SK-N-MC (cell line): ENCODE data around the gene UBE3C.
"Not testable (repeated sequence)": the region's sequence is repeated elsewhere in the genome, so short reads cannot be mapped to it uniquely, and the experiment has no call there.

Source experiments
- DNase-seq: peaks from one replicate; pipeline ENCODE4 v3.0.0-alpha.2; 2011; ENCODE audit warnings: low read depth, low spot score
- H3K27ac ChIP-seq: fragments of 200-600 bp; sonication (generic); 2 replicates; pipeline ENCODE4 v1.5.1; 2016; ENCODE audit warnings: mixed run types
- H3K36me3 ChIP-seq: fragments of 200-600 bp; sonication (generic); 2 replicates; pipeline ENCODE4 v1.6.1; 2017; ENCODE audit warnings: antibody characterized with exemption, low read length, mixed read lengths; ENCODE audit not compliant: insufficient read depth
- H3K4me3 ChIP-seq: fragments of 200-600 bp; sonication (generic); 2 replicates; pipeline ENCODE4 v1.5.1; 2016
- H3K9ac ChIP-seq: fragments of 200-600 bp; sonication (generic); 2 replicates; pipeline ENCODE4 v1.8.0; 2017; ENCODE audit warnings: mixed run types, mixed read lengths; ENCODE audit not compliant: insufficient read length
- H3K9me3 ChIP-seq: fragments of 200-600 bp; sonication (generic); 2 replicates; pipeline ENCODE4 v1.6.1; 2017; ENCODE audit warnings: low read depth, mild to moderate bottlenecking, antibody characterized with exemption, low read length, moderate library complexity, mixed read lengths
- EZH2 ChIP-seq: fragments of 200-600 bp; sonication (generic); IDR thresholded peaks from one replicate; pipeline ENCODE4 v1.6.1; 2017; ENCODE audit warnings: antibody characterized with exemption
- FOXP2 ChIP-seq: optimal IDR thresholded peaks from 2 replicates; pipeline ENCODE3; 2011; ENCODE audit warnings: mild to moderate bottlenecking, moderate library complexity; ENCODE audit not compliant: insufficient read depth; ENCODE audit errors: extremely low read length, control extremely low read depth
- POLR2AphosphoS5 ChIP-seq: IDR thresholded peaks from 2 replicates; pipeline ENCODE4 v1.6.1; 2012; ENCODE audit warnings: mild to moderate bottlenecking, low read depth, low read length, borderline replicate concordance

The UBE3C gene

DNA sequence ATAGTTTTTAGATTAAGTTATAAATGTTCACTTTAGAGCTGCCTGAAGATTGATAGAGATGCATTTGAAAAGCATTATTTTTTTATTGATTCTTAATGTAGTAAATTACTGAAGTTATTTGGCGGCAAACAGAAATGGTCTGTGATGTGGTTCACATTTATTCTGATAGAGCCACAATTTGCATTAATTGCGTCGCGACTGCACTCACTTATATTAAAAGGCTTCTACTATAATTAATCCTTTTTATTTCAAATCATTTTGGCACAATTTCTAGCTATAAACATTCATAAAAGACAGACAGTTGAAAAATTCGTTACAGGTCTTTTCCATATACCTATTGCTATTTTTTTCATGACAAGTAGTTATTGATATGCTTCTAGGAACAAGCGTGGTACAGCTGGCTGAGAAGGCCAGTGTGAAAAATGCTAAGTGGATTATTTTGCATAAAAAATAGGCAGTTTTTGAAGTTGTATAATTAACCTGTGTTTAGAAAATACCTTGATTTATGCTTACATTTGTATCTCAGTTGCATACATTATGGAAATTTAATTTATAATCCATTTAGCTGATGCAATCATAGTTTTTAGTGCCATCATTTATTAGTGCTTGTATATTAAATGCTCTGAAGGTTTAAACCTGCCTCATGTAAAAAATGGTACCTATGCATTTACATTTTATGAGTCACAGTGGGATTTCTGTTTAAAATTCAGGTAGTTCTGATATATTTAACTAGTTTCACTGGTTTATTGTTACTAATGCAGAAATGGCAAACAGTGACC lies 106.0 kb downstream of the UBE3C start:
- Histone ChIP-seq H3K4me3 (no peak overlapping the region), H3K36me3 (peaks cover 22% of the 10 kb centered on the region; the same call in 1 of the 2 replicates), H3K9ac (peak overlapping the region; percentile 50), H3K27ac (peak overlapping the region; percentile 63), H3K9me3 (no peaks in the 10 kb centered on the region)
- no peak for DNase-seq
- no peak for TF ChIP-seq POLR2AphosphoS5
- no peak for TF ChIP-seq FOXP2
- TF ChIP-seq EZH2, result no peak

DNA sequence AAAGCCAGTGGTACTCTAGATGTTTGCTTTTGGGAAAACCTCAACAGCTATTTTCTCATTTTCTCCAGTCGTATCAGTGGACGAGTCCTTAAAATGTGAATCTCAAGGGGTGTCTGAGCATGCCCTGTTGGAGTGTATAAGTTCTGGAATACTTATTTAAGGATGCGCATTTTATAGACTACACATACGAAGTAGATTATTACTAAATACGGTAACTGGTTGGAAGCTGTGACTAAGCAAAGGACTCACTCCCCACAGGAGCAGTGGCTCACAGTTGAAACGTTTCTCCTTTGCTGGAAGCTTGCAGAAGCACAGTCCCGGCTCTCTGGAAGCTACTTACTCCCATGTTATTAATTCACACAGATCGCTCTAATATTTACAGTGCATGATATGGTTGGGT lies 107.3 kb downstream of the UBE3C start:
- H3K27ac ChIP-seq, result peak overlapping the region; percentile 39
- peaks cover 24% of the 10 kb centered on the region for H3K36me3 ChIP-seq
- H3K4me3 ChIP-seq, result no peak overlapping the region
- no peak overlapping the region for H3K9ac ChIP-seq
- TF ChIP-seq EZH2 (no peak), FOXP2 (no peak), POLR2AphosphoS5 (no peak)
- DNase-seq, result no peak
- H3K9me3 ChIP-seq, result no peaks in the 10 kb centered on the region

DNA sequence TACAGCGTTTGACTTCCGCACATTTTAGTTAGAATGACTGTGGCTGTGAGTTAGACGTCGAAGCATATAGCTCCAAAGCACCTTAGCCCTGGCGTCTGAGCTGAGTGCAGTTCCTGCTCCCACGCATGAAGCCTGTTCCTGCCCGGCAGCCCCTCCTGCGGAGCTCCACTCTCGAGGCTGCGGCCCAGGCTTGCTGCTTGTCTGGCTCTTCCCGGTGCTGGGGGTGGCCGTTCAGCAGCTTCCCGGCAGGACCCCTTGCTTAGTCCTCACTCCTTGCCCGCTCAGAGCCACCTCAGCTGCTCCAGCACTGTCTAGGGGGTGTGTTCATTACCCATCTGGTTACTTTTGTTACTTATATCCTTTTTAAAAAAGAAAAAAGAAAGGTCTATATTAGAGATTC lies 109.9 kb downstream of the UBE3C start:
- Histone ChIP-seq H3K27ac (no peak overlapping the region), H3K9me3 (no peaks in the 10 kb centered on the region), H3K9ac (no peak overlapping the region), H3K36me3 (peaks cover 43% of the 10 kb centered on the region), H3K4me3 (no peak overlapping the region)
- TF ChIP-seq POLR2AphosphoS5 (no peak), EZH2 (no peak), FOXP2 (no peak)
- DNase-seq, result no peak

DNA sequence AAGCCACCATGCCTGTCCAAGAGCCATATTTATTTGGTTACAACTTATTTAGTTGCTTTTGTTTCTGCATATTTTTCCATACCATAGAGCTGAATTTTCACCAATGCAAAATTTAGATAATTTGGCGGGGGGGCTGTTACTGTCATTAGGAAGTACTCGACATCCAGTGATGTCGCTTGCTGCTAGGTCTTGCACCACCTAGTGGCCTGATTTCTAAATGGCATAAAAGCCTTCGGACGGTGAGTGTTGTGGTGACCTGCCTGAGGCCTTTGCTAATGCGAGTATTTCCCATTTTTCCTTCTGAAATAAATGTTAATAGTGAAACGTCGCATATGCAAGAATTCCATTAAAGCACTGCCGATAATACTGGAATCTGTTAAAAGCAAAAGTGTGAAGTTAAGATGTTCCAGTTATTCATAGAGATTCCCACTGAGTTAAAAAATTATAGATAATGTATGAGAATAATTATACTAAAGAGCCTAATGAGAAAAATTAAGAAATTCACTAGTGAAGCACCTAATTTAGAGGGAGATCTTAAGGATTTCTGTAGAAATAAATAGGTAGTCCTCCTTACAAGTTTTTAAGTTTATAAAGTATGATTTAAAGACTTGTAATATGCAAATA lies 112.0 kb downstream of the UBE3C start:
- H3K36me3 ChIP-seq, result peaks cover 59% of the 10 kb centered on the region
- no peak overlapping the region for H3K9ac ChIP-seq
- H3K9me3 ChIP-seq, result no peaks in the 10 kb centered on the region
- TF ChIP-seq FOXP2 (no peak), POLR2AphosphoS5 (no peak), EZH2 (no peak)
- H3K27ac ChIP-seq, result no peak overlapping the region
- no peak for DNase-seq
- no peak overlapping the region for H3K4me3 ChIP-seq

DNA sequence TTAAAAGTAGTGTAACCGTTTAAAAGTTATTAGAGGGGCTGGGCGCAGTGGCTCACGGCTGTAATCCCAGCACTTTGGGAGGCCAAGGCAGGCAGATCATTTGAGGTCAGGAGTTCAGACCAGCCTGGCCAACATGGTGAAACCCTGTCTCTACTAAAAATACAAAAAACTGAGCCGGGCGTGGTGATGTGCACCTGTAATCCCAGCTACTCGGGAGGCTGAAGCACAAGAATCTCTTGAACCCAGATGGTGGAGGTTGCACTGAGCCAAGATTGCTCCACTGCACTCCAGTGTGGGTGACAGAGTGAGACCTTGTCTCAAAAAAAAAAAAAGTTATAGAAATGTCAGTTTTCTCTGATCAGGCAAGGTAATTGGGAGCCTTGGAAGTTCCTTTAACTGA lies 113.1 kb downstream of the UBE3C start:
- not testable (repeated sequence) for H3K27ac ChIP-seq, DNase-seq

DNA sequence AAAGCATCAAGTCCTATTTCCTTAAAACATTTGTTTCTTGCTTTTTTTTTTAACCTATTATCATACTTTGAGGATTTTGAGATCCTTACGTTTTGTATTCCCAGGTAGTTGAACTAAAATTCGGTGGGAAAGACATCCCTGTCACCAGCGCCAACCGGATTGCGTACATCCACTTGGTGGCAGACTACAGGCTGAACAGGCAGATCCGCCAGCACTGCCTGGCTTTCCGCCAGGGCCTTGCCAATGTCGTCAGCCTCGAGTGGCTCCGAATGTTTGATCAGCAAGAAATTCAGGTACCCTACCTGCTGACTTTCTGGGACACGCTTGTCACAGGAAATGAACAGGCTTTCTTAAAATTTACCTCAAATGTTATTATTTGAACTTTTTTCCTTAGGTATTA lies 115.1 kb downstream of the UBE3C start:
- no peaks in the 10 kb centered on the region for H3K9me3 ChIP-seq
- TF ChIP-seq POLR2AphosphoS5 (no peak), FOXP2 (no peak), EZH2 (no peak)
- H3K9ac ChIP-seq, result no peak overlapping the region
- DNase-seq, result no peak
- H3K36me3 ChIP-seq, result peaks cover 70% of the 10 kb centered on the region
- no peak overlapping the region for H3K4me3 ChIP-seq
- no peak overlapping the region for H3K27ac ChIP-seq

More for the DNA sequence above, 113.1 kb downstream of the UBE3C start:
- H3K36me3 ChIP-seq, result peaks cover 67% of the 10 kb centered on the region
- H3K9me3 ChIP-seq, H3K4me3 ChIP-seq, H3K9ac ChIP-seq: not testable (repeated sequence)

DNA sequence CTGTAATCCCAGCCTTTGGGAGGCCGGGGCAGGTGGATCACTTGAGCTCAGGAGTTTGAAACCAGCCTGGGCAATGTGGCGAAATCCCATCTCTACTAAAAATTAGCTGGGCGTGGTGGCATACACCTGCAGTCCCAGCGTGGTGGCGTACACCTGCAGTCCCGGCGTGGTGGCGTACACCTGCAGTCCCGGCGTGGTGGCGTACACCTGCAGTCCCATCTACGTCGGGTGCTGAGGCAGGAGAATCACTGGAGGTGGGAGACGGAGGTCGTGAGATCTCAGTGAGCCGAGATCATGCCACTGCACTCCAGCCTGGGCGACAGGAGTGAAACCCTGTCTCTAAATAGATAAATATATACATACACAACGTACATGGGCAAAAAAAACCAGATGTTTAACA lies 116.1 kb downstream of the UBE3C start:
- peaks cover 71% of the 10 kb centered on the region for H3K36me3 ChIP-seq
- H3K4me3 ChIP-seq, H3K27ac ChIP-seq, DNase-seq, H3K9ac ChIP-seq, H3K9me3 ChIP-seq: not testable (repeated sequence)

DNA sequence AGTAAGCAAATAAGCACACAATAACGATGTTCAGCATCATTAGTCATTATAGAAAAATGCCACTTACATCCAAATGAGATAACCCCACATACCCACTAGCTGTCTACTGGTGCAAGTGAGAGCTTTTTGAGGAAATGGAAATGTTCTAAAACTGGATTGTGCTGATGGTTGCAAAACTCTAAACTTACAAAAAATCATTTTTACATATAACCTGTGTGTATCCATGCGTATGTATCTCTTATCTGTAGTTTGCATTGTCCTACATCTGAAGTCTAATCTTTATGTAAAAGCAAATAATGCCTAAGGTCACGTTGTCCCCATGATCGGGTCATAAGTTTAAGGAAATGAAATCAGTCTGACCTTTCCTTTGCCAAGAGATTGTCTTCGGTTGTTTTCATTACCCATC lies 116.5 kb downstream of the UBE3C start:
- no peaks in the 10 kb centered on the region for H3K9me3 ChIP-seq
- no peak overlapping the region for H3K9ac ChIP-seq
- no peak for TF ChIP-seq EZH2
- H3K4me3 ChIP-seq, result no peak overlapping the region
- no peak overlapping the region for H3K27ac ChIP-seq
- peaks cover 73% of the 10 kb centered on the region for H3K36me3 ChIP-seq
- DNase-seq, result no peak

DNA sequence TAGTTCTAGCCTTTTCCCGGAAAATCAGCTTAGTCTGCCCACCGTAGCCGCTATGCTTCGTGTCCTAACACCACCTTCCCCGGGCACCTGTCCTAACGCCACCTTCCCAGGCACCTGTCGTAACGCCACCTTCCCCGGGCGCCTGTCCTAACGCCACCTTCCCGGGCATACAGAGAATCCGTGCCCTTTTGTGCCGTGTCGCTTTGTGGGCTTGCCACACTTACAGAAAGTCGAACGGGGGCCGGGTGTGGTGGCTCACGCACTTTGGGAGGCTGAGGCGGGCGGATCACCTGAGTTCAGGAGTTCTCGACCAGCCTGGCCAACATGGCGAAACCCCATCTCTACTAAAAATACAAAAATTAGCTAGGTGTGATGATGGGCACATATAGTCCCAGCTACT lies 124.4 kb downstream of the UBE3C start:
- Histone ChIP-seq H3K27ac (no peak overlapping the region), H3K36me3 (peaks cover 52% of the 10 kb centered on the region), H3K4me3 (no peak overlapping the region), H3K9ac (no peak overlapping the region), H3K9me3 (no peaks in the 10 kb centered on the region)
- no peak for TF ChIP-seq POLR2AphosphoS5
- no peak for TF ChIP-seq FOXP2
- no peak for TF ChIP-seq EZH2
- no peak for DNase-seq
